Fibroblast of skin of scalp (primary cell): ENCODE measurements around the gene BCAT1.
A peak's percentile ranks its signal among the peaks of the same experiment; 100 is the strongest.
"Not testable (repeated sequence)": the region's sequence is repeated elsewhere in the genome, so short reads cannot be mapped to it uniquely, and the experiment has no call there.

Experiments
- DNase-seq: peaks from one replicate; pipeline ENCODE4 v3.0.0-alpha.2; 2013

BCAT1 gene

DNA sequence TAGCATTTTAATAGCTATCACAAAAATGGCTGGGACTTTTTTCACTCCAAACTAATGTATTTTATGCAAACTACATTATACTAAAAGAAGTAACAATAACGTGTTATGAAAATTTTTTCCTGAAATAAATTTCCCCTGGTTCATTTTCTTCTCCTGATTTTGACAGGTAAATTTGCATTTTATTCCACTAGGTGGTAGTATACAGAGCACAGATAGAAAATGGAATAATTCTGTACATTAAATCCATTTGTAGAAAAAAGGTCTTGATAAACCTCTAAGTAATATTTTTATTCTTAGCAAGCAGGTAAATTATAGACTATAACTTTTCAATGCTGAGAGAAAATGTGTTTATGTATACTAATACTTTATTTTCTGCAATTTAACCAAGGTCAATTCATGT lies 96.5 kb downstream of the BCAT1 start:
- no peak for DNase-seq

GRCh38 chr12:24851883-24852282 lies 97.0 kb downstream of the BCAT1 start:
- DNase-seq = not testable (repeated sequence)

DNA sequence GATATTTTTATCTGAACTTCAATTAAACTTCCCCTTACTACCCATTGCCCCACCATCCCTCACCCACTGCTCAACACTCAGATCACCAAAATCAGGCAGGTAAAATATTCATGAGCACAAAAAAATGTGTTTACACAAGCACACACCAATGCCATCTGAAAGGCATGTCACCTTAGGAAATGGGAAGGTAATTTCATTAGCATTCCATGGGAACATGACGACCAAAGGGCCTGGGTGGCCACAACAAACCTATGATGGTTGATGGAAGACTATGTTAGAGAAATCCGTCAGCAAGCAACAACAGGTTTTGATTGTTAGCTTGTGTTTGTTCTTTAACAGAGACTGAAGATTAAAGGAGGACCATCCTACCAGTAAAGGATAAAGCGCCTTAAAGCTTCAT lies 97.6 kb downstream of the BCAT1 start:
- no peak for DNase-seq

DNA sequence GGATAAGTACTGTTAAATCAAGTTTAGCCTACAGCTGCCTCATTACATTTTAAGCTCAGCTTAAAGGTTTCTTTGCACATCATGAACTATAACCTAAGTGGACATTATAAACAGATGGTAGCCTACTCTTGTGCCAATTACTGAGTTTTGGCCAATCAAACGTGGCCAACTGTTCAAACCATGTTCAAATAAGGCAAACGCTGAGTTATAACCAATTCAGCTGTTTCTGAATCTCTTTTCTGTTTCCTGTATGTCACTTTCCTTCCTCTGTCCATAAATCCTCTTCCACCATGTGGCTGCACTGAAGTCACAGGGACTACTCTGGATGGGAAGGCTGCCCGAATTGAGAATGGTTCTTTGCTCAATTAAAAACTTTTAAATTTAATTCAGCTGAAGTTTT lies 98.4 kb downstream of the BCAT1 start:
- no peak for DNase-seq

- DNase-seq = no peak
Measured at GRCh38 chr12:24848941-24849477, 99.9 kb downstream of the BCAT1 start.

DNA sequence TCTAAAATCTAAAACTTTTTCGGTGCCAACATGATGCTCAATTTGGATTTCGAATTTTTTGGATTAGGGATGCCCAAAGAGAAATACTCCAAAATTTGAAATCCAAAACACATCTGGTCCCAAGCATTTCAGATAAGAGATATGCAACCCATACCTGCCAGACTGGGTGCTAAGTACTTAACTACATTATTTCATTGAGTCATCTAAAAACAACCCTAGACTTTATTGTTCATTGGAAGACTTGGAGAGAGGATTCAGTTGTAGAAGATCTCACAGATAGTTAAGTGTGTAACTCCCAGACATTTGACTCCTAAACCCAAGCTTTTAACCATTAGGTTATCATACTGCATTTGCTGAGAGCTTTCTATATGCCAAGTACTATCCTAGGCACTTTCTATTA lies 102.2 kb downstream of the BCAT1 start:
- DNase-seq = no peak

- DNase-seq = no peak
Measured at GRCh38 chr12:24845615-24846014, 103.3 kb downstream of the BCAT1 start.

GRCh38 chr12:24840046-24840800 lies 108.7 kb downstream of the BCAT1 start:
- DNase-seq = peak; percentile 27

GRCh38 chr12:24839268-24839791 lies 109.6 kb downstream of the BCAT1 start:
- DNase-seq = peak; percentile 78

DNA sequence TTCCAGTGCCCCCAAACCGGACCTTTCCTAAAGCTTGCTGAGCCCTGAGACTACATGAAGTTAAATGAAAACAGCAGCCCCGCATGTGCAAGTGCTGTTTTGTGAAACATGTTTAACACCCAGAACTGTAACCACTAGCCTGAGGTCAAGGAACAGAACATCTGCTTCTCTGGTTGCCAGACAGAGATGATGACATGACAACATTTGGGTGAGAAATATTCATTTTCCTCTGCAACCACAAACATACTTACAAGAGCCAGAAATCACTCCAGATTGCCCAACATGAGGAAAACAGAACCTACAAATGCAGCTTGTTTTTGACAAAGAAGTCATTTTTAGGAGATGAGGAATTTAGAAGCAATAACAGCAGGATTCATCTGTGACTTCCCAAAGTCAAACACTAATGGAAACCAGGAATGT lies 110.4 kb downstream of the BCAT1 start:
- peak; percentile 95 for DNase-seq

- DNase-seq = no peak
Measured at GRCh38 chr12:24835377-24835776, 113.5 kb downstream of the BCAT1 start.

DNA sequence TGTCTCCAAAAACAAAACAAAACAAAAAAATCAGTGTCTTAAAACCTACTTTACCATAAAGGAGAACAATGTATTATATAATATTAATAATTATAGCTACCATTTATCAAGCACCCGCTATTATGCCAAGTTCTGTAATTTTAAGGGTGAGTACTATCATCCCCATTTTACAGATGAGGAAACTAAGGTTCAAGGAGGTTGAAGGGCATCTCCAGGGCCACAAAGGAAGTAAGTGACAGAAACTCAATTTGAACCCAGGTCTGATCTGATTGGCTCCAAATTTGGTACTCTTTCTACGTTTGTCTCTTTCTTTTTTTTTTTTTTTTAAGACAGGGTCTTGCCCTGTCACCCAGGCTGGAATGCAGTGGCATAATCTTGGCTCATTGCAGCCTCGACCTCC lies 115.4 kb downstream of the BCAT1 start:
- no peak for DNase-seq

- DNase-seq = no peak
Measured at GRCh38 chr12:24823808-24824515, 124.9 kb downstream of the BCAT1 start.

DNA sequence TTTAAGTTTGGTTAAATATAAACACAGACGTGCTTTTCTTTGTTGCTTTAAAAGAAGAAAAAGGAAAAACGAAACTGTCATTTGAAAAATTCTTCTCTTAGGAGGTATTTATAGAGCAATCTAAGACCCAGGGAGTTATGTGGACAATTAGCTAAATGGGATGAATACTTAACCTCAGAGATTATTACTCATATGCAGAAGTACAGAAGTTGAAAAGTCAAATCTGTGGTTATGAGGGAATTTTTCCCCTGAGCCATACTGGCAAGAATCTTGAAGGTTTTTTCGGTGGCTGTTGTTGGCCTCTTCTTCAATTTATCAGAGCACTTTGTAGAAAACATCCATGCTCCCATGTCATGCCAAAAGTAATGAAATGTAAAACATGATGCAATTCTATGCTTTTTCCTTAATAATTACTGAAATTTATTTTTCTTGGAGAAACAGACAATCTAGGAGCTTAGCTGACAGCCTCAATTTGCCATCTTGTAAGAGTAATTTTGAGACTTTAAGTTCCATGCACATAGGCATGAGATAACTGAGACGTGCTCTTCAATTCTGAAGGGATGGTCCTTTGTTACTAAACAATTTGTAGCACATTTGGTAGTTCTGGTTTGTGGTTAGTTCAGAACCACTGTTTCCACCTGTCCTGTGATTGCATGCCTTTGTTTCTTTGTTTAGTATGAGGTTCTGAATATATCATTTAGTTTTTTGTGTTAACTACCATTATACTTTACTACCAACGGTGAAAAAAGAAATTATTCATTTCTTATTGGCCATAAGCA lies 126.6 kb downstream of the BCAT1 start:
- peak; percentile 62 for DNase-seq

GRCh38 chr12:24821691-24822090 lies 127.2 kb downstream of the BCAT1 start:
- peak; percentile 24 for DNase-seq

GRCh38 chr12:24820872-24821271 lies 128.0 kb downstream of the BCAT1 start:
- DNase-seq = peak; percentile 13

DNA sequence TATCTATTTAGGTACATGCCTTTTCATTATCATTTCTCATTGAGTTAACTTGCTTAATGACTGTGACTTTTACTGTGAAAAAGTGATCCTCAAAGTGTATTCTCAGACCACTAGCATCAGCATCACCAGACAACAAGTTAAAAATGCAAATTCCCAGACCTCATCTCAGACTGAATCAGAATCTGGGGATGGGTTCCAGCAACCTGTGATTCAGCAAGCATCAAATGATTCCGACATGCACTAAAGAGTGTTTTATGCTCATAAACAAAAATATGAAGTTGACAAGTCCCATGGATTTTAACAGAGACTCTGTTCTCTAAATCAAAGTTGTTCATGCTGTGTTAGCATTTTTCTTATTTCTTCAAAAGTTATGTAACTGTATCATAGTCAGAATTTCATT lies 130.6 kb downstream of the BCAT1 start:
- DNase-seq = no peak

- no peak for DNase-seq
Measured at GRCh38 chr12:24815114-24815423, 133.8 kb downstream of the BCAT1 start.

- DNase-seq = no peak
Measured at GRCh38 chr12:24814379-24815113, 134.4 kb downstream of the BCAT1 start.

DNA sequence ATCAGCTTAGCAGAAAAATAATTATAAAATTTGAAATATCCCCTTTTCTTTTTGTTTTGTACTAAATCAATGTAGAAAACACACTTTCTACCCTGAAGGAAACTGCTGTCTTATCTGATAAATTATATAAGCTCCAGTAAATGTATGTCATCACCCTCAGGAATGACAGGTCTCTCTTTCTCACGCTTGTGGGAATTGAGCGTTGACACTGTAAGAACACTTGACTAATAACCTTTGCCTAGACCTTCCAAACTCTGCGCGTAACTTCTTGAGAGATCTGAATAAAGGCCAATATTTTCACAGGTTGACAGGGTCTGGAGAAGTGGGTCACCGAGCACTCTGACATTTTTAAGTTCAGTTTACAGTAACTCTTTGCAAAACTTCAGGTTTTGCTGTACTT lies 138.5 kb downstream of the BCAT1 start:
- DNase-seq = no peak

DNA sequence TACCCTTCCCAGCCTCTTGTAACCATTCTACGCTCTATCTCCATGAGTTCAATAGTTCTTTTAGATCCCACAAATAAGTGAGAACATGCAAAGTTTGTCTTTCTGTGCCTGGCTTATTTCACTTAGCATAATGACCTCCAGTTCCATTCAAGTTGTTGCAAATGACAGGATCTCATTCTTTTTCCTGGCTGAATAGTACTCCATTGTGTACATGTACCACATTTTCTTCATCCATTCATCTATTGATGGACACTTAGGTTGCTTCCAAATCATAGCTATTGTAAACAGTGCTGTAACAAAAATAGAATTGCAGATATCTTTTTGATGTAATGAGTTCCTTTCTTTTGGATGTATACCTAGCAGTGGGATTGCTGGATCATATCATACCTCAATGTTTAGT lies 139.6 kb downstream of the BCAT1 start:
- not testable (repeated sequence) for DNase-seq

DNA sequence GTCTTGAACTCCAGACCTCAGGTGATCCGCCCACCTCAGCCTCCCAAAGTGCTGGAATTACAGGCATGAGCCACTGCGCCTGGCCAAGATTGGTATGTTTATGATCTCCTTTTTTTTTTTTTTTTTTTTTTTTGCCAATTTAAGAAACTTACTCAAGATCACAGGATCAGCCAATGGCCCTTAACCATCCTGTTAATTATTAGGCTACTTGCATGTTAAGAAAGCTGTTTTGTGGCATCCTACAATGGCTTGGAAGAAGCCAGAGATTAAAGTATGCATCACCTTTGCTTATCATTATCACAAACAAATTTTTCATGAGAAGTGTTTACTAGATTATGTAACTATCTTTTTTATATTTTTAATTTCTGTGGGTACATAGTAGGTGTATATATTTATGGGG lies 140.2 kb downstream of the BCAT1 start:
- no peak for DNase-seq
